Occipital lobe (tissue), 2 donors: ENCODE results near the gene RGP1. TPM values are rescaled to one million over a fixed set of nuclear protein-coding genes. Genes with fewer than 3 reads are reported as not detected.

Experiments
- DNase-seq: peaks from one replicate; lab custom pipeline; 2025; lab: John Stamatoyannopoulos, UW
- total RNA-seq: library from RNA; depleted of rRNA; stranded (reverse); fragments of >200 nt; gene quantifications from one replicate; pipeline ENCODE4 v1.2.3, GENCODE V29; 2014

The RGP1 gene
- total RNA-seq, 1 donor from 2014 or later = 12.3 TPM

DNA sequence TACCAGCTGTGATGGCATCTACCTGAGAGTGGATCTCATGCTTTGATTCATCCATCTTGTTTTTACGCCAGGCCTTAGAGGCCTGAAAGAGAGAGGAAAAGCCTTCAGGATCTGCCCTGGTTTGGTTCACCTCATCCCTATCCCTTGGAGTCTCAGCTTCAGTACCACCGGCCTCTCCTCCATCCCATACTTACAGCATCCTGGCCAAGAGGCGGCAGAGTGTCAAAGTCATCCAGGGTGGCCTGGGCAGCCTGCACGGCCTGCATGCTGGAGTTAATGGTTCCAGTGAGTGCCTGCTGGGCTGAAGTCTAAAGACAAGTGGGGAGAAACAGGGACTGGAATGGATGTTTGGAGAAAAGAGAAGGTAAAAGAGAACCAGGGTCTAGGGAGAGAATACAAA, 29.5 kb upstream of the RGP1 start:
- DNase-seq = no peak

DNA sequence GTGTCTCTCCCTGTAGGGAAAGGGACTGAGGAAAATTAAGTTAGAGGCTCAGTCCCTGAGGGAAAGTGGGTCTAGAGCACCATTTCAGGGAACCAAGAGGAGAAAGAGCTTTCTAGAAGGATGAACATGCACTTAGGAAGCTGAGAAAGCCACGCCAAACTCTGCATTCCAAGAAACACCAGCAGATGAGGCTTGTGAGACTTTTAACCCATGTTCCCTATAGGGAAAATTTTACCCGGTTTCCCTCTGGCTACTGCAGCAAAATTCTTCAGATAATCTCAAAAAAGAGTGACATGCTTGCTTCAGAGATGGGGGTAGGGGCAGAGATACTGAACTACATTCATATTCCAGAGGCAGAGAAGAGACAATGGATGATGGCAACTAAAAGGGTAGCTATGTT, 25.7 kb upstream of the RGP1 start:
- no peak for DNase-seq

DNA sequence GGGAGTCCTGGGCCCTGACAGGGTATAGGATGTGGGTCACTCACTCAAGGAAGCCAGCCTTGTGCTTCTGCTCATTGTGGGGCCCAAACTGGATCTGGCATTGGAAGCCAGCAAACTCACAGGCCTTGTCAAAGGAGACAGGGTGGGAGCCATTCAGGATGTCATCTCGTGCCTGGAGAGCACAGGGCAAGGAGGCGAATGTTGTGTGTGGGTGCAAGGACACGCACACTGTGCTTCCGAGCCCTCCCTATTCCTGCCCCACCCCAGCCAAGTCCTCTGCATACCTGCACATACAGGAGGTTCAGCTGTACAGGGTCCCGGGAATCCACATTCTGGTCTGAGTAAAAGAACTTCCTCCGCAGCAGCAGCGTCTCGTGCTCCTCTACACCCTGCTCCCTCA, 25.2 kb upstream of the RGP1 start:
- no peak for DNase-seq

DNA sequence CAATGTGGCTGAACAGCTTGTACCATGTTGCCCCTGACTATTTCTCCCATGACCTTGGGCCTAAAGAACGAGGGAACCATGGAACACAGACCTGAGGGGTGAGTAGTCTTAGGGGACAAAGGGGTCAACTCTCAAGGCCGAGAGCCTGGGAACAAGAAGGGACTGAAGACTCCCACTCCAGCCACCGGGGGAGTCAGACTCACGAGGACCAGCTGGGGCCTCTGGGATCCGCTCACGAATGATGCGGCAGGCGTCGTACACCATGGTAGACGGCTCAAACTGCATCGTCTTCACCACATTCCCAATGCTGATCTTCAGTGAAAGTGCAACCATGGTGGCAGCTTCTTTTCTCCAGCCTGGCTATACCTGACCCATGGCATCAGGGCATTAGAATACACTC, 23.7 kb upstream of the RGP1 start:
- no peak for DNase-seq

DNA sequence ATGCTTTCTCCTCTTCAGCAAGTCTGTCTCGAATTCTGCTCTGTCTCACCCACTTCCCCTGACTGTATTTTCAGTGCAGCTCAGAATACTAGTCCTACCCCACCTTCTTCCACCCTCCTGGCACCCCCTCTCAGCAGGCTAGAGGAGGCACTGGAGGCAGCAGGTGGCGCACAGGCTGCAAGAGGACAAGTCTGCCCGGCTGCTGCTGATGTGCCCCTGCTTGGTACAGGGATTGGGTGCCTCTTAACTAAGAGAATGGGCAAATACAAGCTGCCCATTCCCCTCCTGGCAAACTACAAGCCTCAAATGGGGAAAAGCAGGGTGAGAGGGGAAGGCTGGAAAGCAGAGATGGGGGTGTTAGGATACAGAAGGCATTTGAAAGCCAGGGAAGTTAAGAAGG, 22.2 kb upstream of the RGP1 start:
- DNase-seq = peak; percentile 6

DNA sequence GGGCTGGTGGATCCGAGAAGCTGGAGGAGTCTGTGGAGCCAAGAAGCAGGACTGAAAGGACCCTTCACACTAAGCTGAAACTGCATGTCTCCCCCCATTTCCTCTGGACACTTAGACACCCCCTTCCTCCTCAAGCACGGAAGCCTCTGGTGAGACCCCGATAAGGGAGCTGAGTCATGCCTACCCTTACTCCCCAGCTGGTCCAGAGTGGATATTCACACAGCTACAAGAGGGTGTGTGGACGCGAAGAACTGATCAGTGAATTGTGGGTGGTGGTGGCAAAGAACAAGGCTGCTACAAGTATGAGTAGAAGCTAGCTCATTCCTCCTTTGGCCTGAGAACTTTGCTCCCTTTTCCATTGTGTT, 21.4 kb upstream of the RGP1 start:
- DNase-seq = no peak

DNA sequence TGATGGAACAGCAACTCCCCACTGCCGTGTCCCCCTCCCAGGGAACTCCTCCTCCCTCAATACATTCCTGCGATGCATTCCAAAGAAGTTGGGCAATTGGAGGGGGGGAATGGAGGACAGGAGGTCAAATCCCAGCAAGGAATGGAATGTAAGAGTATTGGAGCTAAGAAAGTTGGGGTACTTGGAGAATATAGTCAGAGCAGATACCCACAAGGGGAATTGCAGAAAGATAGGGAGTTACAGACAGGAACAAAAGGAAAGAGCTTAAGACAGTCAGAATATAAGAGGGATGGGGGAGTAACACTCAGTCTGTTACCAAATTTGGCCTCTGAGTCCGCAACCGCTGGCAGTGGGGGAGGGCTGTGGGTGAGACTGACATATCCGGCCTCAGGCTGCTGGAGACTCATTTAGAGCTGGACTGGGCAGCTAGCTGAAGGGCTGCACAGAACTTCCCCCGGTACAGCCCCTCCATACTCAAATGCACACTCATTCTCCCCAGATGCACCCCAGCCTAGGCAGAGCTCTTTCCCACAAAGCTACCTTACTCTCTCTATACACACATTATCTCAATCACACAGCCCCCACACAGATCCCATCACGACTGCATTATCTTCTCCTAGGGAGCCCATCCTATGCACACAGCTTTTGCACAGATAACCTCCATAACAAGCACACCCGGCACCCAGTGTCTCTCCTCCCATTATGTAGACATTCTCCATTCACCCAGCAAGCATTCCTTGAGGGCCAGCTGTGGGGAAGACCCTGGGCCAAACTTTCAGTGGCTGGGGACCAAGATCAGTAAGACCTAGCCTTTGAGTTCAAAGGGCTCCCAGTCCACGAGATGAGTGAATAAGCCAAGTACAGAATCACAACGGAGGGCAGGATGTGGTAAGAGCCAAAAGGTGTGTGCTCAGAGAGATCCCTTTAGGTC, 20.8 kb upstream of the RGP1 start:
- peak; percentile 22 for DNase-seq

DNA sequence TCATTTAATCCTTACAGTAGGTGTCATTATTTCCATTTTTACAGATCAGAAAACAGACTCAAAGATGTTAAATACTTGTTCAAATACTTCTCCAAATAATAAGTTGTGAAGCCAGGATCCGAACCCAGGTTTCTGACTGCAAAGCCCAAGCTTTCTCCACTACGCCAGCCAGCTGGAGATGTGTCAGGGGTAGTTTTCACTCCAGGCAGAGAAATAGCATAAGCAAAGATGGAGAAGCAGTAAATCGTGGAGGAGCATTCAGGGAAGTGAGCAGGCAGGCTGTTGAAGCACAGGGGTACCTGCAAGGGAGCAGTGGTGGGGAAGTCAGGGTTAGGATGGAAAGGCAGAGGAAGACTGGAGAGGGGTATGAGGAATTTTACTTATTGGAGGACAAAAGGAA, 20.0 kb upstream of the RGP1 start:
- DNase-seq = no peak

DNA sequence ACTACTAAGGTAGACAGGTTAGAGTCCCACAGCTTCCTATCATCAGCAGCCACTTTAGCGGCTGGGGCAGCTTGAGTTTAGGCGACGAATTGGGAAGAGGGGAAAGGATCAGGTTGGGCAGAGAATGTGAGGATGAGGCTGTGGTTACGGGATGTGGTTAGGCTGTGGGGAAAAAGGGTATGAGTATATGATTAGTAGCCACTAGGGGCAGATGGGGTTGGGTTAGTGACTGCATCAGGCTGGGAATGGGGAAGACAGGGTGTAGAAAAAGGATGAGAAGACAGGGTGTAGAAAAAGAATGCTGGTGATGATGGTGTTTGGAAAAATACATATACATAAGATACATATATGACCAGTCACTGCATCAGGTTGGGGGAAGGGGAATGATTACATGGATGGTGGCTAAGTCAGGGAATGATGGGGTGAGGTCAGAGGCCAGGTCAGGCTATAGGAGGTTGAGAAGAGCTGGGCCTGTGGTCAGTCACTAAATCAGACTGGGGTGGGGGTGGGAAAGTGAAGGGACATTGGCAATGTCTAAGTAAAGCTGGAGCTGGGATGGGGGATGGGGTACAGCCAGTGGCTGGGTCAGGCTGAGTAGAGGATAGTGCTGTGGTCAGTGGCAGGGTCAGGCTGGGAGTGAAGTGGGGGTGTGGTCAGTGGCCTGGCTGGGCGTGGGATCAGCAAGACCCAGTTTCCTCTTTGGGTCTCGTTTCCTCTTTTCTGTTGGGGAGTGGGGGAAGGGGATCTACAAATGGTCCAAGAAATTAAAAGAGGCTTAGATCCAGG, 19.2 kb upstream of the RGP1 start:
- peak; percentile 7 for DNase-seq

DNA sequence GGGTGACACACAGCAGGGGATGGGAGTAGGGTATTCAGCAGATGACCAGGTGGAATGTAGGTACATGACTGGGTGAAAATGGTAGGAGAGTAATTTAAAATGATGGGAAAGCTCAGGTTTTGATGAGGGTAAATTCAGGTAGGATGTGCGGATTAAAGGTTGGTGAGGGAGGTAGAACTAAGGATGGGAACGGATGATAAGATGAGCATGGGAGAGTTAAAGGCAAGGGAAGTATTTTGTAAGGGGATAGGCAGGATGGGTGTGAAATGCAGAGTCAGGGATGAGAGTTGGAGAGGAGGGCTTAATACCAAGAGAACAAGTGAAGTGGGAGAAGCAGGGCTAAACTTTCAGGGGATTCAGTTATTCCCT, 18.6 kb upstream of the RGP1 start:
- DNase-seq = no peak

DNA sequence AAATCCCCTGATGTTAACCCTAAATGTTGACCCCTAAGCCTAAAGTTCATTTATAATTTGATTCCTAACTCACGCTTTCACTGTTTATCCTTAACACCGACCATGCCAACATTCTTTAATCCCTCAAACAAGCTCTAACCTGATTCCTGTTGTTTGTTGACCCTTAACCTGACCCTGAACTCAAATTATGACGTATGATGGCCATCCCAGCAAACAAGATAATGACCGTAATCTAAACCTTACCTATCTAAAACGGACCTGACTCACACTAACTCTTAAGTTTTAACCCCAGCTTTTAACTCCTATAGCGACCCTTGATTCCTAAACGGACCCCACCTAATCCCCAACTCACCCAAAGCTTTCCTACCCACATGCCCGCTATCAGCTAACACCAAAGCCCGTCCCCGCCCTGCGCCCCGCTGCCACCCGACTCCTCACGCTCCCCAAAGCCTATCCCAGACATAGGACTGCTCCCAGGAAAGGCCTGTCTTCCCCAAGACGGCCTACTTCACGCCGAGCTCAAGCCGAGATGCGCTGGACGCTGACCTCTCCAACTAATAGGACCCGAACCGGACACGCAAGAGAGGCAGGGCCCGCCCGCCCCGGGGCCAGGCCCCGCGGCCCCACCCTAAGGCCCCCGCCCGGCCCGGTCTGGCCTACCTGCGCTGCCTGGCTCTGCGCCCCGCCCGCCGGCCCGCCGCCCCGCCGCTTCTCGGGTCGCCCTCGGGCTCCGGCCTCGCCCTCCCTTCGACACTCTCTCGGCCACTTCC, 17.5 kb upstream of the RGP1 start:
- no peak for DNase-seq

DNA sequence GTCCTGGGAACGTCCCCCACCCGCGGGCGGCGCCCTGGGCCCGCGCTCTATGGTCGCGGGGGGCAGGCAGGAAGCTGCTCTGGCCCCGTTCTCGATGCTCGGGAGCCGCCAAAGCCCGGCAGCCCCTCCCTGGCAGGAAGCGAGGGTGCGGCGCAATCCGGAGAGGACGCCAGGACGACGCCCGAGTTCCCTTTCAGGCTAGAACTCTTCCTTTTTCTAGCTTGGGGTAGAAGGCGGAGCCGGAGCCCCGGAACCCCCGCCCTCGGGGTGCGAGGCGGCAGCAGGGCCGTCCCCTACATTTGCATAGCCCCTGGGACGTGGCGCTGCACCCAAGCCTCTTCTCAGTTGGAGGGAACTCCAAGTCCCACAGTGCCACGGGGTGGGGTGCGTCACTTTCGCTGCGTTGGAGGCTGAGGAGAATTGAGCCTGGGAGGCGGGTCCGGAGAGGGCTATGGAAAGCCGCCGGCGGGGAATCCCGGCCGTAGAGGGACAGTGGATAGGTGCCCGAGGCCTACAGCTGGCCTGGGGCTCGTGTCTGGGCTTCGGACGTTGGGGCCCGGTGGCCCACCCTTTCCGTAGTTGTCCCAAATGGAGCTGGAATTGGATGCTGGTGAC, 16.8 kb upstream of the RGP1 start, which contains the start of the genes CREB3 and TLN1:
Gene CREB3, plus strand, starts transcription at position 482 of the 615 bp plus-strand sequence. Its CDS starts 107 bp downstream, at position 589.
Gene TLN1, minus strand, starts transcription at position 11 of the 615 bp plus-strand sequence. CDS start 6,501 bp downstream, outside the sequence.
- DNase-seq = peak; percentile 99

DNA sequence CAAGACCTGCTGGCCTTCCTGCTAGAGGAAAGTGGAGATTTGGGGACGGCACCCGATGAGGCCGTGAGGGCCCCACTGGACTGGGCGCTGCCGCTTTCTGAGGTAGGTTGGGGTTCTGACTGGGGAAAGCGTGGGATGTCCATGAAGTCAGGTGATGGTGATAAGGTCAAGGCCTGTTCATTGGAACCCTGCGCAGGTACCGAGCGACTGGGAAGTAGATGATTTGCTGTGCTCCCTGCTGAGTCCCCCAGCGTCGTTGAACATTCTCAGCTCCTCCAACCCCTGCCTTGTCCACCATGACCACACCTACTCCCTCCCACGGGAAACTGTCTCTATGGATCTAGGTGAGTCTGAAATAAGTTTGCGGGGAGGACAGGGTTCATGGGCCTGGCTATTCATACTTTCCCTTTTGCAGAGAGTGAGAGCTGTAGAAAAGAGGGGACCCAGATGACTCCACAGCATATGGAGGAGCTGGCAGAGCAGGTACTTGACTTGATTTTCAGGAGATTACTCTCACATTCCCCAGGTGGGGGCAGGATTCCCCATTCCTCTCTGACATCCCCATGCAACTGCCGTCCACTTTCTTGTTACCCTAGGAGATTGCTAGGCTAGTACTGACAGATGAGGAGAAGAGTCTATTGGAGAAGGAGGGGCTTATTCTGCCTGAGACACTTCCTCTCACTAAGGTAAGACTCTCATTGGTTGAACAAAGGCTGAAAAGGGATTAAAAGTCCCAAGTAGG, 16.1 kb upstream of the RGP1 start:
- no peak for DNase-seq

DNA sequence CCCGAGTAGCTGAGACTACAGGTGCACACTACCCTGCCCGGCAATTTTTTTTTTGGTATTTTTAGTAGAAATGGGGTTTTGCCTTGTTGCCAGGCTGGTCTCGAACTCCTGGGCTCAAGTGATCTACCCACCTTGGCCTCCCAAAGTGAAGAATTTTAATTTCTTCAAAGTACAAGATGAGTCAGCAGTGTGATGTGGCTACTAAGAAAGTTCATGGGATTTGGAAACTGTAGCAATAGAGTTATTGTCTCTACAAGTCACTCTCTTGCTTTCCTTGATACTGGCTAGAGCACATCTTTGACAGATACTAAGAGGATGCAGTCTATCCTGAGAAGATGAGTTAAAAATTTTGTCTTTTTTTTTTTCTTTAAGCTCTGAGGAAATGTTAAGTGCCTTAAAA, 15.0 kb upstream of the RGP1 start:
- DNase-seq = no peak

DNA sequence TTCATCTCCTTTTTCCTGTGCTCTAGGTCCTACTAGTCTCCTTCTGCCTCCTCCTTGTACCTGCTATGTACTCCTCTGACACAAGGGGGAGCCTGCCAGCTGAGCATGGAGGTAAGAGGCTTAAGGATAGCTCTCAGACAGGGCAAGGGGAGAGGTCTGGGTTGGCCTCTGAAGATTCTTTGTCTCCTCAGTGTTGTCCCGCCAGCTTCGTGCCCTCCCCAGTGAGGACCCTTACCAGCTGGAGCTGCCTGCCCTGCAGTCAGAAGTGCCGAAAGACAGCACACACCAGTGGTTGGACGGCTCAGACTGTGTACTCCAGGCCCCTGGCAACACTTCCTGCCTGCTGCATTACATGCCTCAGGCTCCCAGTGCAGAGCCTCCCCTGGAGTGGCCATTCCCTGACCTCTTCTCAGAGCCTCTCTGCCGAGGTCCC, 12.9 kb upstream of the RGP1 start:
- DNase-seq = peak; percentile 12

DNA sequence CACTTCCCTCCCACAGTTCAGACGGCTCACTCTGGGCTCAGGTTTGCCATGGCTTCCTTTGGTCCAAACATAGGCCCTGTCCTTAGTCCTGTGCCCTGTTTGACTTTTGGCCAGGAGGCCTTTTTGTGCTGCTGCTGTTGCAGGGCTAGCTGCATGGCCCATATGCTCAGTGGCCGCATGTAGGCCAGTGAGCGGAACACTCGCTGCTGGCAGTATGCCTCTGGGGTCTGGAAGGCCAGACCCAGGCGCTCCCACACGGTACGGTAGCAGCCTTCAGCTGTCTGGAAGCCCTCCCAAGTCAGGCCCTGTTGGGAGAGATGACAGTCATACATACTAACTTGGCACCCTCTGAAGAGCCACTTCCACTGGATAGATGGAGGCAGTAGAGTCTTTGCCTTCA, 11.9 kb upstream of the RGP1 start:
- no peak for DNase-seq

DNA sequence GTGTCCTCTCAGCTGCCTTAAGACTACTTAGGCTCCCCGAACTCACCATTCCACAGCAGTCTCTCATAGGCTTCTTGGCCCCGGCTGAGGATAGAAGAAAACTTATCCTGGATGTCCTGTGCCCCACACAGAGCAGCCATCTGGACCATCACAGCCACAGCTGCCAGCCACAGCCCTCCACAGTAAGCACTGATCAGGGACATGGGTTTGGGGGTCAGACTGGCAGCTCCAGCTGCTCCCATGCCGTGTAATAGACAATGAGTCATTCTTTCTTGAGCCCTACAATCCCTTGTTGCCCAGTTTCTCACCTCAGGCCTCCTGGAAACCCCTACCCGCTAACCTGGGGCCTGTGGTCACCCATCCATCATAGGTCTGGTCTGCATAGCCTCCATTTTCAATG, 10.9 kb upstream of the RGP1 start:
- no peak for DNase-seq

DNA sequence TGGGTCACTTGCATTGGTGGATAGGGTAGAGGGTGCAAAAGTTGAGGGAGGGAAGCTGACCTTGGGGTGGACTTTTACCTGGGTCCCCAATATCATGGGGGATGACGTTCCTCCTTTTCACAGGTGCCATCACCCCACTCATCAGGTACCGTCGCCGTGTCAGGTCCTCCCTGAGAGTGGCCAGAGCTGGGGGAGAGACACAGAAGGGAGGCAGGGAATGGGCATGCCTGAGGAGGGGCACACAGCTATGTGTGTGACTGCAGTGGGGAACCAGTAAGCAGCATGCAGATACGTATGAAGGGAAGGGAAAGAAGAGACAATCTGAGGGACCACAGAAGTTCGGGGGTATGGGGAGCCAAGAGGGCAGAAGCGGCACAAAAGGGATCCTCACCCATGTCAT, 10.2 kb upstream of the RGP1 start:
- DNase-seq = no peak

DNA sequence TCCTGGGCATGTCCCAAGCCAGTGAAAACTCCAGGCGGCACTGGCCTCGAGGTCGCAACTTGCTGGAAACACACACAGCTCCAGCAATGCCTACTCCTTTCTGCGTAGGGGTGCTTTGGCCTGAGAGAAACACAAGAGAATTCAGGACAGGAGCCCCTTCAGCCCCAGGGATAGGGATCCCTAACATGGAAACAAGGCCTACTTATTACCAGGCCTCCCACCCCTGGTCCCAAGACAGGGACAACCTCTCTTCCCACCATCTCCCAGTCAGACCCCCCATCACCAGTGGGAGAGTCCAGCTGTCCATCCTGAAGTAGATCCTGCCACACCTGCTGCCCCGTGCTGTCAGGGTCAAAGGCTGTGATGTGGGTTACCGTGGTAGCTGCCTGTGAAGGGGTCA, 8.8 kb upstream of the RGP1 start:
- no peak for DNase-seq

DNA sequence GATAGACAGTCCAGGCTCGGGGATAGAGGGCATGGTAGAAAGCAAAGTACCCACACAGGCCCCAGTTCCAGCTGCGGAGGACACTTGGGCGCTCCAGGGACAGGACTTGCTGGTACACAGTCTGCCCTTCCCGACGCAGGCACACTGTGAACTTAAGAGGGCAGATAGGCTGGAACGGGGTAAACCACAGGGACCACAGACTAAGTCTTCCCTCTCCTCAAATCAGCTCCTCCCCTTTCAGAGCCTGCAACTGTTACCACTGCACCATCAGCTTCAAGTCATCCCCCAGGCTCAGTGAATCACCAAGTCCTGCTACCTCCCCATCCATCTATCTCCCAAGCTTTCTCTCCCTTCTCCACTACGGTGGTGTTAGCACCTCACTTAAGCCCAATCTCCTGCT, 7.3 kb upstream of the RGP1 start:
- DNase-seq = no peak

DNA sequence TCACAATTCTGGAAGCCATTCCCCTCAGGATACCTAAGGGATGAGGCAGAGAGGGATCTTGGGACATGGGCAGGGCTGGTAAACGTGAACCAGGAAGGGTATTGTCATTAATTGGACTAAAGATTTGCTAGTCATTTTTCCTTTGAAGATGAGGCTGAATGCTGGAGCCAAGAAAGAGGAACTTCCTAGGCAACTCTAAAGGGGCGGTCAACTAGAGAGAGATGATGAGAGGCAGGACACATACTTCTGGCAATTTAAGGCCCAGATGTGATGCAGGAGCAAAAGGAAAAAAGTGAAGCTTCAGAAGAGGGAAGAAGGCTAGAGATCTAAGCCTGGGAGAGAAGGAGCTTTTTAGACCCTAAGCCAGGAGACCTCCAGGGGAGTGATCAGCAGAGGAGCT, 5.6 kb upstream of the RGP1 start:
- no peak for DNase-seq
